MM.1S (cell line): ENCODE data around the gene STMN3.
"Not testable (repeated sequence)": the region's sequence is repeated elsewhere in the genome, so short reads cannot be mapped to it uniquely, and the experiment has no call there.

Experiments used
- DNase-seq: peaks from one replicate; pipeline ENCODE4 v3.0.0-alpha.2; 2015
- H2AFZ ChIP-seq: fragments of 300-600 bp; sonication (generic); 2 replicates; pipeline ENCODE4 v1.6.0; 2016; ENCODE audit warnings: antibody characterized with exemption, low read length
- H3F3A ChIP-seq: fragments of 300-600 bp; sonication (generic); 2 replicates; pipeline ENCODE4 v1.6.1; 2016; ENCODE audit warnings: mild to moderate bottlenecking, antibody characterized with exemption, low read length, moderate library complexity, mixed read lengths; ENCODE audit not compliant: insufficient read depth
- H3K27ac ChIP-seq: fragments of 300-600 bp; sonication (generic); 2 replicates; pipeline ENCODE4 v1.5.1; 2016; ENCODE audit warnings: mild to moderate bottlenecking, low read length
- H3K27me3 ChIP-seq: fragments of 300-600 bp; sonication (generic); replicated peaks from 2 replicates; pipeline ENCODE4 v1.6.0; 2016; ENCODE audit warnings: low read length; ENCODE audit not compliant: insufficient read depth
- H3K36me3 ChIP-seq: fragments of 300-600 bp; sonication (generic); replicated peaks from 2 replicates; pipeline ENCODE4 v1.6.1; 2016; ENCODE audit warnings: mild to moderate bottlenecking, low read length, mixed read lengths; ENCODE audit not compliant: insufficient read depth
- H3K4me1 ChIP-seq: fragments of 300-600 bp; sonication (generic); 2 replicates; pipeline ENCODE4 v1.6.1; 2016; ENCODE audit warnings: low read length, mixed read lengths
- H3K4me2 ChIP-seq: fragments of 300-600 bp; sonication (generic); 2 replicates; pipeline ENCODE4 v1.6.0; 2016; ENCODE audit warnings: low read depth, low read length
- H3K4me3 ChIP-seq: fragments of 300-600 bp; sonication (generic); 2 replicates; pipeline ENCODE4 v1.5.1; 2016; ENCODE audit warnings: low read length, mixed read lengths
- H3K79me2 ChIP-seq: fragments of 300-600 bp; sonication (generic); 2 replicates; pipeline ENCODE4 v1.6.1; 2016; ENCODE audit warnings: mixed run types, low read length, mixed read lengths
- H3K9ac ChIP-seq: fragments of 300-600 bp; sonication (generic); 2 replicates; pipeline ENCODE4 v1.6.1; 2016; ENCODE audit warnings: low read length, mixed read lengths
- H3K9me2 ChIP-seq: fragments of 300-600 bp; sonication (generic); replicated peaks from 2 replicates; pipeline ENCODE4 v1.6.1; 2016; ENCODE audit warnings: mild to moderate bottlenecking, low read length, mixed read lengths; ENCODE audit not compliant: insufficient read depth
- H3K9me3 ChIP-seq: fragments of 300-600 bp; sonication (generic); replicated peaks from 2 replicates; pipeline ENCODE4 v1.6.1; 2016; ENCODE audit warnings: mild to moderate bottlenecking, low read length, mixed read lengths; ENCODE audit not compliant: insufficient read depth
- H4K20me1 ChIP-seq: fragments of 300-600 bp; sonication (generic); 2 replicates; pipeline ENCODE4 v1.6.1; 2016; ENCODE audit warnings: mild to moderate bottlenecking, low read length, moderate library complexity, mixed read lengths; ENCODE audit not compliant: insufficient read depth
- CTCF ChIP-seq: fragments of 300-600 bp; sonication (generic); IDR thresholded peaks from 2 replicates; pipeline ENCODE4 v1.5.1; 2016; ENCODE audit warnings: antibody characterized with exemption, low read length, mixed read lengths
- EZH2 ChIP-seq: fragments of 300-600 bp; sonication (generic); optimal IDR thresholded peaks from 2 replicates; pipeline ENCODE3; 2017; ENCODE audit warnings: low read depth, mild to moderate bottlenecking, antibody characterized with exemption, low read length, mixed read lengths
- EZH2phosphoT487 ChIP-seq: fragments of 300-600 bp; sonication (generic); IDR thresholded peaks from 2 replicates; pipeline ENCODE4 v1.6.1; 2018; ENCODE audit warnings: antibody characterized with exemption, low read length

STMN3 gene

GRCh38 chr20:63661959-63662812 lies 9.0 kb upstream of the STMN3 start:
- H3K4me2 ChIP-seq, result no peak overlapping the region
- no peaks in the 10 kb centered on the region for H3K9me2 ChIP-seq
- no peaks in the 10 kb centered on the region for H3K9me3 ChIP-seq
- H3K4me3 ChIP-seq, result no peak overlapping the region
- H3K36me3 ChIP-seq, result no peaks in the 10 kb centered on the region; the same call in 1 of the 2 replicates
- no peak overlapping the region for H2AFZ ChIP-seq
- peaks cover 21% of the 10 kb centered on the region for H3K79me2 ChIP-seq
- H4K20me1 ChIP-seq, result no peaks in the 10 kb centered on the region
- DNase-seq, result no peak
- no peak overlapping the region for H3K27ac ChIP-seq
- H3K27me3 ChIP-seq, result no peaks in the 10 kb centered on the region
- 0 out of 2 replicates have a peak, but pooled peaks cover 4% of the 10 kb centered on the region for H3K4me1 ChIP-seq
- no peaks in the 10 kb centered on the region for H3F3A ChIP-seq
- TF ChIP-seq CTCF, result no peak
- TF ChIP-seq EZH2, result no peak
- no peak for TF ChIP-seq EZH2phosphoT487
- H3K9ac ChIP-seq, result no peak overlapping the region

- TF ChIP-seq CTCF, result no peak
- TF ChIP-seq EZH2phosphoT487, result no peak
- no peak for TF ChIP-seq EZH2
These were observed 7.9 kb upstream of the STMN3 start for GRCh38 chr20:63661108-63661507.

GRCh38 chr20:63660622-63661021 lies 7.4 kb upstream of the STMN3 start:
- TF ChIP-seq CTCF (no peak), EZH2 (no peak), EZH2phosphoT487 (no peak)
- no peaks in the 10 kb centered on the region for H4K20me1 ChIP-seq
- no peak overlapping the region for H2AFZ ChIP-seq
- no peaks in the 10 kb centered on the region for H3K36me3 ChIP-seq
- no peak overlapping the region for H3K27ac ChIP-seq
- no peak overlapping the region for H3K4me3 ChIP-seq
- no peak overlapping the region for H3K9ac ChIP-seq
- H3K27me3 ChIP-seq, result 0 out of 2 replicates have a peak, but pooled peaks cover under 1% of the 10 kb centered on the region
- no peaks in the 10 kb centered on the region for H3F3A ChIP-seq
- H3K79me2 ChIP-seq, result peaks cover 21% of the 10 kb centered on the region
- no peak overlapping the region for H3K4me2 ChIP-seq
- 0 out of 2 replicates have a peak, but pooled peaks cover 4% of the 10 kb centered on the region for H3K4me1 ChIP-seq
- H3K9me2 ChIP-seq, result no peaks in the 10 kb centered on the region
- DNase-seq, result no peak
- H3K9me3 ChIP-seq, result no peaks in the 10 kb centered on the region

More at GRCh38 chr20:63661108-63661507, 7.9 kb upstream of the STMN3 start:
- H3K36me3 ChIP-seq, result no peaks in the 10 kb centered on the region
- DNase-seq, result no peak
- H3K9ac ChIP-seq, result no peak overlapping the region
- no peak overlapping the region for H2AFZ ChIP-seq
- H3K9me2 ChIP-seq, result no peaks in the 10 kb centered on the region
- H3K4me2 ChIP-seq, result no peak overlapping the region
- peaks cover 21% of the 10 kb centered on the region for H3K79me2 ChIP-seq
- no peaks in the 10 kb centered on the region for H3F3A ChIP-seq
- no peaks in the 10 kb centered on the region for H3K9me3 ChIP-seq
- no peaks in the 10 kb centered on the region for H3K27me3 ChIP-seq
- no peak overlapping the region for H3K27ac ChIP-seq
- 0 out of 2 replicates have a peak, but pooled peaks cover 4% of the 10 kb centered on the region for H3K4me1 ChIP-seq
- no peaks in the 10 kb centered on the region for H4K20me1 ChIP-seq
- H3K4me3 ChIP-seq, result no peak overlapping the region

- not testable (repeated sequence) for H3K4me3 ChIP-seq, DNase-seq, H3K4me1 ChIP-seq, H3F3A ChIP-seq, H2AFZ ChIP-seq, H3K9me3 ChIP-seq, H3K9me2 ChIP-seq, H3K27ac ChIP-seq, H3K27me3 ChIP-seq, H3K36me3 ChIP-seq, H4K20me1 ChIP-seq, H3K9ac ChIP-seq, H3K4me2 ChIP-seq
- H3K79me2 ChIP-seq, result peaks cover 21% of the 10 kb centered on the region
These were observed 7.0 kb upstream of the STMN3 start for GRCh38 chr20:63660174-63660573.
